Hematopoietic multipotent progenitor cell treated with erythropoietin and hydrocortisone succinate and interleukin-3 and kit ligand, for 17 days (in vitro differentiated cells): ENCODE data around the gene PRKCZ.
"Not testable (repeated sequence)": the region's sequence is repeated elsewhere in the genome, so short reads cannot be mapped to it uniquely, and the experiment has no call there.

ENCODE experiments used
- DNase-seq: peaks from one replicate; pipeline ENCODE4 v3.0.0-alpha.2; 2015; ENCODE audit warnings: low spot score

Gene PRKCZ

GRCh38 chr1:2087766-2088165, 37.6 kb downstream of the PRKCZ start:
- DNase-seq: no peak

DNA sequence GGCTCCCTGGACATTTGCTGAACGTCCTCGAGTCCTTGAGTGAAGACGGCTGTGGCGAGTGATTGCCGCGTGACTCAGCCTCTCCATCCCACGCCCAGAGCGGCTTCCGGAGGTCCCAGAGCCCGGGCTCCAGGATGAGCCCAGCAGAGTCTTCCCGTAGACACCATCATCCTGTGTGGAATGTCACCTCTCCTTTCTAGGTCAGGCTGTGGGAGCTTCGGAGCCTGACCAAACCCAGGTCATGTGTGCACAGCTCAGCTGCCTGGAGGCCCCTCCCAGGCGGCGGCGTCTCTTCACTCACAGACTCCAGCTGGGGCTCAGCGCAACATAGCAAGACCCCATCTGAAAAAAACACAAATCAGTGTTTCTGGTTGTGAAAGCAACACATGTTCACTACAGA, 38.2 kb downstream of the PRKCZ start:
- no peak for DNase-seq

- DNase-seq: no peak
These were observed 38.8 kb downstream of the PRKCZ start for GRCh38 chr1:2089051-2089450.

- no peak for DNase-seq
These were observed 40.1 kb downstream of the PRKCZ start for GRCh38 chr1:2090216-2090890.

DNA sequence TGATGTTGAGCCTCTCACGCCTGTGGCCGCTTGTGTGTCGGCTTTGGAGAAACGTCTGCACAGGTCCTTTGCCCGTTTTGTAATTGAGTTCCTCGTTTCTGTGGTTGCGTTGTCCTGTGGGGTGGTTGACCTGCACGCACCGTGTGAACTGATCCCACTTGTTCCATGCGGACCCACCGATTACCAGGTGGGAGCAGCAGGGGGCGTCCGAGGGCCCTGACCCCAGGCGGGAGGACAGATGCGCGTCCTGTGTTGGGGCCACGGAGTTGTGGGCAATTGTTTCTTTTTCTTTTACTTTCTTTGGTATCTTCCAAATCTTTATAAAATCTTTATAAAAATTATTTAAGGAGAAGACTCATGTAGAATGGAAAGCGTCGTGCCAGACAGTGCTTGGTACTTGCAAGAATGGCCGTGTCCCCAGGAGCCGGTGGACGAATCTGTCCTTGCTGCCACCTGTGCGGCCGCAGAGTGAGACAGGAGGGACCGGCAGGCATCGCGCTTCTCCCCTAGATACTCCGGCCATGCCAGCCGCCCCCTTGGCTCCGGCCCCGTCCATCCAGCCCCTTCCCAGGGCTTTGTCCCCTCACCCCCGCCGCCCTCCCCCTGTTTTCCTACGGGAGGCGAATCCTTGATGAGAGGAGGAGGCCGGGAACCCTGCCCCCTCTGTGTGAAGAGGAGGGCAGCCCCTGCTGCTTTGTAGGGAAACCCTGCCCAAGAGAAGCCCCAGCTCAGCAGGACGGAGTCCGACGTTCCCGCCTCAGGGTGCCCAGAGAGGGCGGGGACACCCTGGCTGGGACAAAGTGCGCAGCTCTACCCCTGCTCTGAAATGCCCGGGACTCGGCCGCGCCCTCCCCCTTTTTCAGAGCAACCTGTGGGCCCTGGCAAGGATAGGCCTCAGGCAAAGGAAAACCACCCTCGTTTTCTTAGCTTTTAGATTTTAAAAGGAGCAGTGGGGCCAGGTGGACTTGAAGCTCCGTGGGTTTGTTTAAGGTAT, 41.7 kb downstream of the PRKCZ start:
- DNase-seq: no peak

GRCh38 chr1:2093055-2093454, 42.8 kb downstream of the PRKCZ start:
- DNase-seq: no peak

DNA sequence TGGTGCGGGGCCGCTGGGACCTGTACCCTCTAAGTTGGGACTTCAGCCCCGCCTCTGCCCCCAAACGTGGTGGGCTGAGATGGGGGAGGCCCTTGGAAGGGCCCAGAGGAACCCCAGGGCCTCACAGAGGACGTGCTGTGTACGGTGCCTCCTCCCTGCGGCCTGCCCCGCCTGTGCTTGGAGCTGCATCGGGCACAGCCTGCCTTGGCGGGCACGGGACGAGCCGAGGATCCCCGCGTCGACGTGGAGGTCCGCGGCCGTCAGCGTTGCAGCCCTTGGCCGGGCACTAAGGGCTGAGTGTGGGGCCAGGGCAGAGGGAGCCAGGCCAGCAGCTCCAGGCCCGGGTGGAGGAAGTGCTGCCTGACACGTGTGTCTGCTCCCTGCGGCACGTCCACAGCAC, 43.4 kb downstream of the PRKCZ start:
- DNase-seq: no peak

- DNase-seq: not testable (repeated sequence)
These were observed 44.3 kb downstream of the PRKCZ start for GRCh38 chr1:2094269-2095158.

- no peak for DNase-seq
These were observed 45.2 kb downstream of the PRKCZ start for GRCh38 chr1:2095394-2095793.

DNA sequence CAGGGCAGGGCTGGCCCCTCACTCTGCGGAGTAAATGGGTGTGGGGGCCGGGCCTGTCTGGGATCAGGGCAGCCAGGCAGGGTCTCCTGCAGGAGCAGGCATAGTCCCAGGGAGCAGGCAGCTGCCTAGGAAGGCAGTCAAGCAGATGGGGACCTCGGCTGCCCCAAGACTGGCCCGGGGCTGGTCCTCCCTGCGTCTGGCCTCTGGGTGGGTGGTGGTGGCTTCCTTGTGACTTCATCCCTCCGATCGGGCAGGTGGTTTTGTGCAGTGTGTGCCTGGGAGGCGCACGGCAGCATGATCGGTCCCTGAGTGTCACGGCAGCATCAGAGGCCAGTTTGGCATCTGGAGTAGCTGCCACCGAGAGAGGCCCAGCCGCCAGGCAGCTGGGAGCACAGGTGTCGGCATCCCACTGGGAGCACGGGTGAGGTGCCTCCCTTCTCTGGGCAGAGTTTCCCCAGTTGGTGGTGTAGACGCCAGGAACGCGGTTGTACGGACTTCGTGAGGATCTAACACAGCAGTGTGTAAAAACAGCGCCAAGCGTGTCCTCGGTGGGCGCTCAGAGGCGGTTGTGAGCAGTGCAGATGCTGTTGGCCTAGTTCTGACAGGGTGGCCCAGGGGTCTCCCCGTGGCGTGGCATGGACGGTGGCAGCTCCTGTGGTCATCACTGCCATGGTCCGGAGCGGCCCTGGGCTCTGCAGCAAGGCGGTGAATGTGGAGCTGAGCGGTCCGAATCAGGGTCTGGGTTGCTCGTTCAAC, 45.9 kb downstream of the PRKCZ start:
- DNase-seq: no peak

GRCh38 chr1:2097386-2098300, 47.4 kb downstream of the PRKCZ start:
- DNase-seq: no peak

- DNase-seq: no peak
These were observed 48.1 kb downstream of the PRKCZ start for GRCh38 chr1:2098301-2098698.

- DNase-seq: no peak
These were observed 48.9 kb downstream of the PRKCZ start for GRCh38 chr1:2098839-2099785.

GRCh38 chr1:2099886-2100779, 49.9 kb downstream of the PRKCZ start:
- DNase-seq: no peak

DNA sequence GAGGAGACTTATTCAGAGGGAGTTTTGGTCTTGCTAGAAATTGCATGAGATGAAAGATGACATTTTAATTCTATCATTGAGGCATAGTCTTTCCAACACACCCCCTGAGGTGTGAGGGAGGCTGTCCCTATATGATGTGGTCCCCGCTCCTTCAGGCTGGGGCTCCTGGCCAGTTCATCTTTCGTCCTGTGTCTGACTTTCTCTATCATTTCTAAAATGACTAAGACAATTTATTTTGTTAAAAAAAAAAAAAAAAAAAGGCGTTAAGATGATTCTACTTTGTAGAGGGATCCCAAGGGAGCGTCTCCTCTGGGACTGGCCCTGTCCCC, 50.5 kb downstream of the PRKCZ start:
- no peak for DNase-seq

DNA sequence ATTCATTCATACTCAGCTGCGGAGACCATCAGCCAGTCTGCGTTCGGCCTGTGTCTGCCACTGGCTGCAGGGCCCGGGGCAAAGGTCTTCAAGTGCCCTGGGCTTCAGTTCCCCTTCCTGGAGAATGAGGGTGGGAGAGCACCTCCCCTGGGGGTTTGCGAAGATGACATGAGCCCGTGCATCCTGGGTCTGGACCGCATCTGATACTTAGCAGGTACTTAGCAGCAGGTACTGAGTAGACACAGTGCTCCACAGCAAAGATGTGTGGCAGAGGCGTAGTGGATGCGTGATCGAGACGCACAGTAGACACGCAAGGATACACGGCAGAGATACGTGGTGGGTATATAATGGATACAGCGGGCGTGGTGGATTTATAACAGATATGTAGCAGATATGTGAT, 51.3 kb downstream of the PRKCZ start:
- no peak for DNase-seq

DNA sequence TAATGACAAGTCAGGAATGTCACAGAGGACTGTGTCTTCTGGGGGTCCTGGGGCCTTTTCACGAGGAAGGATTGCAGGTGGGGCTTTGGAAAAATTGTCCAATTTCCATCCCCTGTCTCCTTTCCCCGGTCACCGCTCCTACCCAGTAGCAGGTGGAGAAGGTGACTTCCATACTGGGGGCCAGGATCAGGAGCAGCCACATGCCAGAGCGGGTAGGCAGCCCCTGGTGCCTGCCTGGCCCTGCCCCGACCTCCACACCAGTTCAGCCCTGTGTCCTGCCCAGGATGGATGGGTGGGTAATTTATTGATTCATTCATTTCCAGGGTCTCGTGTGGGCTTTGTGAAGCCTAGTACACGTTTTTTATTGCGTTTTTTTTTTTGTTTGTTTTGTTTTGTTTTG, 51.7 kb downstream of the PRKCZ start:
- no peak for DNase-seq

- DNase-seq: no peak
These were observed 52.5 kb downstream of the PRKCZ start for GRCh38 chr1:2102753-2103152.
